H9 (cell line): ENCODE data around the gene SCN11A. TPM values are rescaled to one million over a fixed set of nuclear protein-coding genes. Genes with fewer than 3 reads are reported as not detected.

Experiments
- DNase-seq: peaks from one replicate; pipeline ENCODE4 v3.0.0-alpha.2; 2017
- H2AFZ ChIP-seq: one replicate; pipeline ENCODE4 v1.6.1; 2013; ENCODE audit warnings: mild to moderate bottlenecking, low read length, control low read depth, moderate library complexity
- H2AK5ac ChIP-seq: 2 replicates; pipeline ENCODE4 v1.6.1; 2013; ENCODE audit warnings: low read length, control low read depth, mixed read lengths; ENCODE audit not compliant: insufficient read length
- H2BK120ac ChIP-seq: one replicate; pipeline ENCODE4 v1.6.1; 2013; ENCODE audit warnings: low read depth, mild to moderate bottlenecking, low read length, control low read depth, inconsistent platforms; ENCODE audit not compliant: poor library complexity, severe bottlenecking
- H2BK12ac ChIP-seq: 2 replicates; pipeline ENCODE4 v1.6.1; 2013; ENCODE audit warnings: low read length, control low read depth, mixed read lengths, low read depth; ENCODE audit not compliant: insufficient read length
- H2BK15ac ChIP-seq: 2 replicates; pipeline ENCODE4 v1.6.1; 2013; ENCODE audit warnings: low read depth, low read length, control low read depth
- H2BK20ac ChIP-seq: one replicate; pipeline ENCODE4 v1.6.1; 2013; ENCODE audit warnings: low read depth, mild to moderate bottlenecking, low read length, control low read depth, inconsistent platforms; ENCODE audit not compliant: poor library complexity, severe bottlenecking
- H2BK5ac ChIP-seq: 2 replicates; pipeline ENCODE4 v1.6.1; 2013; ENCODE audit warnings: low read length, control low read depth, mixed read lengths; ENCODE audit not compliant: insufficient read length
- H3K14ac ChIP-seq: 2 replicates; pipeline ENCODE4 v1.6.1; 2013; ENCODE audit warnings: low read length, control low read depth; ENCODE audit not compliant: insufficient read depth
- H3K18ac ChIP-seq: 2 replicates; pipeline ENCODE4 v1.6.1; 2013; ENCODE audit warnings: low read depth, mild to moderate bottlenecking, mixed read lengths, low read length, control low read depth; ENCODE audit not compliant: insufficient read length
- H3K23ac ChIP-seq: 2 replicates; pipeline ENCODE4 v1.6.1; 2013; ENCODE audit warnings: low read length, control low read depth, mixed read lengths, low read depth; ENCODE audit not compliant: insufficient read length
- H3K23me2 ChIP-seq: 2 replicates; pipeline ENCODE4 v1.6.1; 2013; ENCODE audit warnings: low read depth, mild to moderate bottlenecking, mixed read lengths, low read length, control low read depth; ENCODE audit not compliant: insufficient read length, poor library complexity, severe bottlenecking
- H3K27ac ChIP-seq: 2 replicates; pipeline ENCODE4 v1.5.1; 2013; ENCODE audit warnings: low read length, control low read depth, mixed read lengths, low read depth; ENCODE audit not compliant: insufficient read length
- H3K27me3 ChIP-seq: 2 replicates; pipeline ENCODE4 v1.6.1; 2013; ENCODE audit warnings: low read length, control low read depth, inconsistent platforms; ENCODE audit not compliant: insufficient read depth
- H3K4ac ChIP-seq: 2 replicates; pipeline ENCODE4 v1.6.1; 2013; ENCODE audit warnings: low read depth, mild to moderate bottlenecking, control low read depth, inconsistent platforms, low read length, moderate library complexity
- H3K4me1 ChIP-seq: 2 replicates; pipeline ENCODE4 v1.6.1; 2013; ENCODE audit warnings: low read length, control low read depth, inconsistent platforms; ENCODE audit not compliant: insufficient read depth
- H3K4me2 ChIP-seq: 2 replicates; pipeline ENCODE4 v1.6.1; 2013; ENCODE audit warnings: low read length, control low read depth, mixed read lengths; ENCODE audit not compliant: insufficient read length, insufficient read depth
- H3K56ac ChIP-seq: 2 replicates; pipeline ENCODE4 v1.6.1; 2013; ENCODE audit warnings: low read depth, mild to moderate bottlenecking, mixed read lengths, low read length, control low read depth; ENCODE audit not compliant: insufficient read length
- H3K79me1 ChIP-seq: 2 replicates; pipeline ENCODE4 v1.6.1; 2013; ENCODE audit warnings: low read depth, mild to moderate bottlenecking, moderate library complexity, low read length, control low read depth, inconsistent platforms; ENCODE audit not compliant: insufficient read depth, poor library complexity, severe bottlenecking
- H3K79me2 ChIP-seq: 2 replicates; pipeline ENCODE4 v1.6.1; 2013; ENCODE audit warnings: low read length, control low read depth, inconsistent platforms; ENCODE audit not compliant: insufficient read depth
- H3K9ac ChIP-seq: 2 replicates; pipeline ENCODE4 v1.6.1; 2013; ENCODE audit warnings: low read length, control low read depth, mixed read lengths; ENCODE audit not compliant: insufficient read length; ENCODE audit errors: extremely low read depth
- H3K9me3 ChIP-seq: one replicate; pipeline ENCODE4 v1.6.1; 2013; ENCODE audit warnings: low read depth, low read length, inconsistent platforms; ENCODE audit not compliant: control insufficient read depth
- H3T11ph ChIP-seq: one replicate; pipeline ENCODE4 v1.6.1; 2013; ENCODE audit warnings: mild to moderate bottlenecking, low read length, control low read depth, inconsistent platforms
- H4K20me1 ChIP-seq: one replicate; pipeline ENCODE4 v1.6.1; 2013; ENCODE audit not compliant: control insufficient read depth, insufficient read length, insufficient read depth
- H4K5ac ChIP-seq: 2 replicates; pipeline ENCODE4 v1.6.1; 2013; ENCODE audit warnings: low read depth, mild to moderate bottlenecking, mixed read lengths, low read length, control low read depth; ENCODE audit not compliant: insufficient read length
- H4K8ac ChIP-seq: replicated peaks from 2 replicates; pipeline ENCODE4 v1.6.1; 2013; ENCODE audit warnings: low read length, control low read depth, mixed read lengths, low read depth; ENCODE audit not compliant: insufficient read length
- H4K91ac ChIP-seq: 2 replicates; pipeline ENCODE4 v1.6.1; 2013; ENCODE audit warnings: low read depth, mild to moderate bottlenecking, moderate library complexity, mixed read lengths, low read length, control low read depth; ENCODE audit not compliant: insufficient read length
- H3K27ac Mint-ChIP-seq, 3 experiments: 2 replicates in 2 of 3; 3 replicates in 1 of 3; pipeline ENCODE4 v1.8.0; 2020 to 2021; ENCODE audit warnings: mixed read lengths in 3 of 3, mild to moderate bottlenecking in 1 of 3, moderate library complexity in 1 of 3
- H3K27me3 Mint-ChIP-seq: 2 replicates; pipeline ENCODE4 v1.8.0; 2021; ENCODE audit warnings: low read depth, mild to moderate bottlenecking, moderate library complexity, mixed read lengths
- H3K36me3 Mint-ChIP-seq, 3 experiments: 2 replicates in 2 of 3; 3 replicates in 1 of 3; pipeline ENCODE4 v1.8.0; 2020 to 2021; ENCODE audit warnings: low read depth in 3 of 3, mixed read lengths in 3 of 3; ENCODE audit not compliant: insufficient read depth in 1 of 3
- H3K4me1 Mint-ChIP-seq, 2 experiments: 2 replicates each; pipeline ENCODE4 v1.8.0; 2020; ENCODE audit warnings: mixed read lengths in 2 of 2
- H3K4me3 Mint-ChIP-seq, 2 experiments: 2 replicates in 1 of 2; 3 replicates in 1 of 2; pipeline ENCODE4 v1.8.0; 2020 to 2021; ENCODE audit warnings: mild to moderate bottlenecking in 2 of 2, mixed read lengths in 2 of 2, moderate library complexity in 1 of 2
- H3K9me3 Mint-ChIP-seq, 2 experiments: 2 replicates in 1 of 2; 3 replicates in 1 of 2; pipeline ENCODE4 v1.8.0; 2020; ENCODE audit warnings: mild to moderate bottlenecking in 2 of 2, mixed read lengths in 2 of 2, moderate library complexity in 1 of 2
- WGBS: extraction: QIAGEN DNeasy Blood & Tissue Kit; methylation state at CpG from one replicate; pipeline ENCODE4 v1.1.7; 2013; ENCODE audit warnings: missing lambda C conversion rate, low lambda C conversion rate, mixed read lengths; ENCODE audit not compliant: insufficient read length; ENCODE audit errors: extremely low coverage; 5-methylcytosine and 5-hydroxymethylcytosine counted together
- total RNA-seq: library from RNA; stranded (reverse); gene quantifications from 2 replicates; pipeline ENCODE4 v1.2.1, GENCODE V29; 2021
- TF ChIP-seq, protein P1 (sequence below): fragments of 200-600 bp; sonication (generic); conservative IDR thresholded peaks from 3 replicates; pipeline ENCODE4 v1.8.0; 2021; ENCODE audit warnings: antibody characterized with exemption, mild to moderate bottlenecking

The SCN11A gene
- total RNA-seq, 1 experiment from 2014 or later = 0.17 TPM

DNA sequence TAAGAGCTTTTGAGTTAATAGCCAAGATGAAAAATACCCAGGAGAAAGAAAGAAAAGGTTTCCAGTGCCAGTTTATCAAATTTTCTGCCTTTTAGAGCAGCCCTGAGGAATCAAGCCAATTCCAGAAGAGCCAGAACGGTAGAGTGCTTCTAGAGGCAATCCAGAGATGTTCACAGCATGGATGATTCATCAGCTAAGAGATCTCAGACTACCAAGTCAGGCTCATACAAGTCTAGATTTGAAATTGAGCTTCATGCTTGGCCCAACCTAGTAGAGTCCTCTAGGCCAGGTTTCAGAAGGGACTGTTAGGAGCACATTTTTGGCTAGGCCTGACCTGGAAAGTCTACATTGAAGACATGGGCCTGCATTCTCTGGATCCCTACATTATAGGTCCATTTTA is 15.5 kb upstream of the SCN11A start:
- Histone ChIP-seq H3K23ac (no peak overlapping the region), H3K79me1 (peaks cover 7% of the 10 kb centered on the region), H3K4me2 (no peak overlapping the region), H3K23me2 (no peaks in the 10 kb centered on the region), H3K79me2 (no peaks in the 10 kb centered on the region), H2BK20ac (no peak overlapping the region), H3K27ac (no peak overlapping the region), H3K9ac (no peak overlapping the region), H4K91ac (no peak overlapping the region), H3K56ac (no peak overlapping the region), H2AFZ (no peak overlapping the region), H4K8ac (no peak overlapping the region), H2BK12ac (no peak overlapping the region), H4K5ac (no peak overlapping the region), H2BK120ac (no peak overlapping the region), H3K27me3 (no peaks in the 10 kb centered on the region), H2BK15ac (no peak overlapping the region), H2AK5ac (no peak overlapping the region), H2BK5ac (no peak overlapping the region), H4K20me1 (no peaks in the 10 kb centered on the region), H3T11ph (no peak overlapping the region), H3K14ac (no peak overlapping the region), H3K18ac (no peak overlapping the region), H3K4ac (no peak overlapping the region), H3K9me3 (no peaks in the 10 kb centered on the region), H3K4me1 (no peaks in the 10 kb centered on the region)
- Mint-ChIP-seq H3K9me3 (no peaks in the 10 kb centered on the region), H3K27me3 (no peaks in the 10 kb centered on the region), H3K27ac (no peak overlapping the region), H3K4me3 (no peak overlapping the region), H3K4me1 (no peaks in the 10 kb centered on the region), H3K36me3 (peaks cover 8 to 29% (median 28%) of the 10 kb centered on the region in 3 experiments; a peak in 5 of 7 replicates)
- DNase-seq = no peak
- TF ChIP-seq, protein P1, sequence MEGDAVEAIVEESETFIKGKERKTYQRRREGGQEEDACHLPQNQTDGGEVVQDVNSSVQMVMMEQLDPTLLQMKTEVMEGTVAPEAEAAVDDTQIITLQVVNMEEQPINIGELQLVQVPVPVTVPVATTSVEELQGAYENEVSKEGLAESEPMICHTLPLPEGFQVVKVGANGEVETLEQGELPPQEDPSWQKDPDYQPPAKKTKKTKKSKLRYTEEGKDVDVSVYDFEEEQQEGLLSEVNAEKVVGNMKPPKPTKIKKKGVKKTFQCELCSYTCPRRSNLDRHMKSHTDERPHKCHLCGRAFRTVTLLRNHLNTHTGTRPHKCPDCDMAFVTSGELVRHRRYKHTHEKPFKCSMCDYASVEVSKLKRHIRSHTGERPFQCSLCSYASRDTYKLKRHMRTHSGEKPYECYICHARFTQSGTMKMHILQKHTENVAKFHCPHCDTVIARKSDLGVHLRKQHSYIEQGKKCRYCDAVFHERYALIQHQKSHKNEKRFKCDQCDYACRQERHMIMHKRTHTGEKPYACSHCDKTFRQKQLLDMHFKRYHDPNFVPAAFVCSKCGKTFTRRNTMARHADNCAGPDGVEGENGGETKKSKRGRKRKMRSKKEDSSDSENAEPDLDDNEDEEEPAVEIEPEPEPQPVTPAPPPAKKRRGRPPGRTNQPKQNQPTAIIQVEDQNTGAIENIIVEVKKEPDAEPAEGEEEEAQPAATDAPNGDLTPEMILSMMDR = no peak
- no CpG with 5 or more reads among the region's 1 CpG for WGBS
